HepG2 (cell line): ENCODE measurements around the gene GPRIN1. TPM values are rescaled to one million over a fixed set of nuclear protein-coding genes. Genes with fewer than 3 reads are reported as not detected.

Experiments
- DMAP1 ChIP-seq: IDR thresholded peaks from 2 replicates; pipeline ENCODE4 v1.6.1; 2016
- KDM2A ChIP-seq: sonication (generic); formaldehyde crosslinking; IDR thresholded peaks from 2 replicates; pipeline ENCODE4 v1.4.0; 2020; ENCODE audit warnings: low read depth, missing genetic modification reagents, borderline replicate concordance
- MXD4 ChIP-seq: IDR thresholded peaks from 2 replicates; pipeline ENCODE4 v1.6.1; 2016; ENCODE audit warnings: mild to moderate bottlenecking, missing biosample characterization, missing genetic modification reagents
- PAWR ChIP-seq: sonication (generic); formaldehyde crosslinking; IDR thresholded peaks from 2 replicates; pipeline ENCODE4 v1.4.0; 2020; ENCODE audit warnings: missing genetic modification reagents, mild to moderate bottlenecking, borderline replicate concordance
- RARA ChIP-seq: IDR thresholded peaks from 2 replicates; pipeline ENCODE4 v1.6.1; 2016; ENCODE audit warnings: missing genetic modification reagents, missing compliant biosample characterization
- TAF1 ChIP-seq: sonication (generic); formaldehyde crosslinking; IDR thresholded peaks from 2 replicates; pipeline ENCODE4 v1.4.0; 2020; ENCODE audit warnings: missing genetic modification reagents
- TBX2 ChIP-seq: sonication (generic); formaldehyde crosslinking; IDR thresholded peaks from 2 replicates; pipeline ENCODE4 v1.5.0; 2020; ENCODE audit warnings: missing genetic modification reagents, mild to moderate bottlenecking, borderline replicate concordance
- TFAP4 ChIP-seq: sonication (generic); IDR thresholded peaks from 2 replicates; pipeline ENCODE4 v1.6.1; 2016; ENCODE audit warnings: low read depth, borderline replicate concordance
- TRIM22 ChIP-seq: fragments of 450-650 bp; IDR thresholded peaks from 2 replicates; pipeline ENCODE4 v1.6.1; 2017
- ZGPAT ChIP-seq: IDR thresholded peaks from 2 replicates; pipeline ENCODE4 v1.6.1; 2016; ENCODE audit warnings: mild to moderate bottlenecking
- ZMAT3 ChIP-seq: sonication (generic); formaldehyde crosslinking; conservative IDR thresholded peaks from 2 replicates; pipeline ENCODE4 v1.7.0; 2021; ENCODE audit warnings: missing genetic modification reagents
- ZNF367 ChIP-seq: sonication (generic); formaldehyde crosslinking; IDR thresholded peaks from 2 replicates; pipeline ENCODE4 v1.4.0; 2020; ENCODE audit warnings: missing genetic modification reagents, borderline replicate concordance
- ZNF749 ChIP-seq: sonication (generic); formaldehyde crosslinking; IDR thresholded peaks from 2 replicates; pipeline ENCODE4 v1.8.0; 2022; ENCODE audit warnings: mild to moderate bottlenecking, missing genetic modification reagents, moderate library complexity, borderline replicate concordance
- polyA plus RNA-seq, 8 experiments: library from polyadenylated mRNA; depleted of rRNA in 3 of 8; stranded (reverse) in 7 of 8; unstranded in 1 of 8; fragments of >200 nt; fragmentation: Illumina TruSeq in 4 of 8; extraction: Trizol in 4 of 8; gene quantifications; 2 replicates each; pipeline versions ENCODE4 v1.2.1 to v1.2.3, GENCODE V29; 2011 to 2016; ENCODE audit warnings: low read depth in 4 of 8, missing spikeins in 1 of 8, mixed read lengths in 1 of 8; ENCODE audit not compliant: insufficient read depth in 1 of 8
- total RNA-seq, 5 experiments: library from RNA; depleted of rRNA; stranded (reverse); fragments of >200 nt; fragmentation: Illumina TruSeq; extraction: Trizol; gene quantifications; 2 replicates each; pipeline ENCODE4 v1.2.3, GENCODE V29; 2016; ENCODE audit warnings: low read depth in 1 of 5

The GPRIN1 gene
- total and polyA plus RNA-seq, 2 of the 13 experiments (the other 11 are each of a cell fraction or from before 2014, with no cell fraction given): 0.32 to 2.0 TPM

GRCh38 chr5:176550275-176550831 is 59.6 kb downstream of the GPRIN1 start (continued):
- no peak for TF ChIP-seq TBX2
- TF ChIP-seq ZNF367: no peak
- TF ChIP-seq TAF1 (CRISPR knock-in tag): 0 out of 2 replicates have a peak, but pooled peaks have one; percentile 32
- TF ChIP-seq TFAP4: 0 out of 2 replicates have a peak, but pooled peaks have one; percentile 15
- no peak for TF ChIP-seq RARA (CRISPR knock-in tag)
- no peak for TF ChIP-seq PAWR
- TF ChIP-seq DMAP1: no peak
- TF ChIP-seq TRIM22: no peak
- no peak for TF ChIP-seq MXD4 (CRISPR knock-in tag)
- no peak for TF ChIP-seq ZNF749 (CRISPR knock-in tag)
- 0 out of 2 replicates have a peak, but pooled peaks have one; percentile 26 for TF ChIP-seq ZGPAT
- TF ChIP-seq KDM2A (CRISPR knock-in tag): 0 out of 2 replicates have a peak, but pooled peaks have one; percentile 3
- no peak for TF ChIP-seq ZMAT3 (CRISPR knock-in tag)
